ENCODE data around the gene LIPE.

LIPE gene

GRCh38 chr19:42442833-42443232, 15.6 kb upstream of the LIPE start, which contains the start of gene CXCL17:
CXCL17 (minus strand) TSS chr19:42442946; CDS start chr19:42442832, 114 bp downstream.
- no peak for FAIRE-seq

GRCh38 chr19:42441049-42441445, 13.9 kb upstream of the LIPE start:
- FAIRE-seq = no peak

GRCh38 chr19:42440357-42441048, 13.3 kb upstream of the LIPE start:
- no peak for FAIRE-seq

- no peak for FAIRE-seq
These were observed 8.8 kb upstream of the LIPE start for GRCh38 chr19:42436006-42436405.

- FAIRE-seq = no peak
These were observed 8.1 kb upstream of the LIPE start for GRCh38 chr19:42435316-42435715.

GRCh38 chr19:42433503-42434260, 6.5 kb upstream of the LIPE start:
- FAIRE-seq = no peak

GRCh38 chr19:42431486-42431885, 4.3 kb upstream of the LIPE start:
- no peak for FAIRE-seq

GRCh38 chr19:42428676-42429075, 1.5 kb upstream of the LIPE start:
- no peak for FAIRE-seq

GRCh38 chr19:42426643-42427042, 545 bp downstream of the LIPE start:
- no peak for FAIRE-seq

GRCh38 chr19:42424712-42425131, 2.5 kb downstream of the LIPE start:
- no peak for FAIRE-seq

GRCh38 chr19:42424345-42424707, 2.9 kb downstream of the LIPE start:
- no peak for FAIRE-seq

- peak; percentile 72 for FAIRE-seq
These were observed 3.5 kb downstream of the LIPE start for GRCh38 chr19:42423462-42424344.

GRCh38 chr19:42422901-42423461, 4.2 kb downstream of the LIPE start:
- no peak for FAIRE-seq

GRCh38 chr19:42422092-42422900, 4.9 kb downstream of the LIPE start:
- no peak for FAIRE-seq

- no peak for FAIRE-seq
These were observed 5.6 kb downstream of the LIPE start for GRCh38 chr19:42421591-42422031.

GRCh38 chr19:42421101-42421500, 6.1 kb downstream of the LIPE start:
- no peak for FAIRE-seq

GRCh38 chr19:42420055-42420544, 7.1 kb downstream of the LIPE start:
- FAIRE-seq = no peak

GRCh38 chr19:42419309-42419708, 7.9 kb downstream of the LIPE start:
- no peak for FAIRE-seq

GRCh38 chr19:42412661-42413076, 14.5 kb downstream of the LIPE start:
- FAIRE-seq = no peak

- no peak for FAIRE-seq
These were observed 15.0 kb downstream of the LIPE start for GRCh38 chr19:42412227-42412626.

- no peak for FAIRE-seq
These were observed 15.5 kb downstream of the LIPE start for GRCh38 chr19:42411581-42412178.
